GM23338 (cell line): ENCODE results near the gene TBC1D16. TPM values are rescaled to one million over a fixed set of nuclear protein-coding genes. Genes with fewer than 3 reads are reported as not detected.

Experiments used
- ATAC-seq: fragments of 200-7000 bp; cut with Tn5 transposase; 3 replicates; pipeline ENCODE4 v1.9.1; 2020
- DNase-seq: peaks from one replicate; pipeline ENCODE4 v3.0.0-alpha.2; 2015; ENCODE audit warnings: low spot score
- H2AFZ ChIP-seq: fragments of 200-600 bp; sonication (generic); 2 replicates; pipeline ENCODE4 v1.8.0; 2016; ENCODE audit warnings: antibody characterized with exemption, mild to moderate bottlenecking, moderate library complexity
- H3F3A ChIP-seq: fragments of 200-600 bp; sonication (generic); replicated peaks from 2 replicates; pipeline ENCODE4 v1.8.0; 2017; ENCODE audit warnings: antibody characterized with exemption, mixed run types, low read depth
- H3K27ac ChIP-seq: fragments of 200-600 bp; sonication (generic); 2 replicates; pipeline ENCODE4 v1.6.1; 2016; ENCODE audit warnings: low read depth
- H3K27me3 ChIP-seq: fragments of 200-600 bp; sonication (generic); 2 replicates; pipeline ENCODE4 v1.8.0; 2016; ENCODE audit warnings: mild to moderate bottlenecking, mixed run types, moderate library complexity; ENCODE audit not compliant: insufficient read depth
- H3K36me3 ChIP-seq: fragments of 200-600 bp; sonication (generic); 2 replicates; pipeline ENCODE4 v1.8.0; 2016; ENCODE audit warnings: mild to moderate bottlenecking; ENCODE audit not compliant: insufficient read depth
- H3K4me1 ChIP-seq: fragments of 200-600 bp; sonication (generic); 2 replicates; pipeline ENCODE4 v1.8.0; 2016; ENCODE audit warnings: mild to moderate bottlenecking, moderate library complexity; ENCODE audit not compliant: insufficient read depth
- H3K4me2 ChIP-seq: fragments of 200-600 bp; sonication (generic); 2 replicates; pipeline ENCODE4 v1.7.1; 2017; ENCODE audit warnings: mixed run types
- H3K4me3 ChIP-seq: fragments of 200-600 bp; sonication (generic); 2 replicates; pipeline ENCODE4 v1.6.1; 2016; ENCODE audit warnings: mixed run types
- H3K79me2 ChIP-seq: fragments of 200-600 bp; sonication (generic); replicated peaks from 2 replicates; pipeline ENCODE4 v1.8.0; 2017; ENCODE audit warnings: mild to moderate bottlenecking; ENCODE audit not compliant: insufficient read depth
- H3K9me2 ChIP-seq: fragments of 200-600 bp; sonication (generic); 2 replicates; pipeline ENCODE4 v1.8.0; 2017; ENCODE audit not compliant: insufficient read depth
- H4K20me1 ChIP-seq: fragments of 200-600 bp; sonication (generic); replicated peaks from 2 replicates; pipeline ENCODE4 v1.8.0; 2017; ENCODE audit warnings: mild to moderate bottlenecking; ENCODE audit not compliant: insufficient read depth
- H3K27ac Mint-ChIP-seq: 2 replicates; pipeline ENCODE4 v1.8.0; 2020; ENCODE audit warnings: inconsistent platforms, mild to moderate bottlenecking, moderate library complexity, mixed read lengths
- H3K27me3 Mint-ChIP-seq: 3 replicates; pipeline ENCODE4 v1.8.0; 2022; ENCODE audit warnings: low read depth, mild to moderate bottlenecking, moderate library complexity, mixed read lengths, inconsistent platforms; ENCODE audit not compliant: insufficient read depth, poor library complexity
- H3K36me3 Mint-ChIP-seq: 3 replicates; pipeline ENCODE4 v1.8.0; 2021; ENCODE audit warnings: low read depth, mild to moderate bottlenecking, inconsistent platforms, moderate library complexity, mixed read lengths
- H3K4me1 Mint-ChIP-seq: 3 replicates; pipeline ENCODE4 v1.8.0; 2020; ENCODE audit warnings: mild to moderate bottlenecking, inconsistent platforms, mixed read lengths
- H3K4me3 Mint-ChIP-seq: 3 replicates; pipeline ENCODE4 v1.8.0; 2021; ENCODE audit warnings: moderate library complexity, mild to moderate bottlenecking, inconsistent platforms, mixed read lengths
- H3K9me3 Mint-ChIP-seq: 3 replicates; pipeline ENCODE4 v1.8.0; 2020; ENCODE audit warnings: moderate library complexity, mild to moderate bottlenecking, inconsistent platforms, mixed read lengths
- CREB1 ChIP-seq: fragments of 250-450 bp; sonication (Bioruptor Pico); IDR thresholded peaks from 2 replicates; pipeline ENCODE4 v1.5.0; 2020; ENCODE audit warnings: low read depth, mild to moderate bottlenecking, moderate library complexity
- EZH2 ChIP-seq: fragments of 200-600 bp; sonication (generic); IDR thresholded peaks from one replicate; pipeline ENCODE4 v1.8.0; 2017; ENCODE audit warnings: antibody characterized with exemption, mild to moderate bottlenecking, low read depth; ENCODE audit not compliant: unreplicated experiment
- EZH2phosphoT487 ChIP-seq: fragments of 200-600 bp; sonication (generic); IDR thresholded peaks from one replicate; pipeline ENCODE4 v1.8.1; 2018; ENCODE audit warnings: antibody characterized with exemption; ENCODE audit not compliant: unreplicated experiment
- JUNB ChIP-seq: IDR thresholded peaks from one replicate; pipeline ENCODE4 v1.6.1; 2016; ENCODE audit warnings: antibody characterized with exemption; ENCODE audit not compliant: unreplicated experiment
- NANOG ChIP-seq: IDR thresholded peaks from 2 replicates; pipeline ENCODE4 v1.6.1; 2016; ENCODE audit warnings: antibody characterized with exemption, borderline replicate concordance
- ZNF114 ChIP-seq: fragments of 250-450 bp; sonication (Bioruptor Pico); IDR thresholded peaks from 2 replicates; pipeline ENCODE4 v1.5.0; 2020; ENCODE audit warnings: mild to moderate bottlenecking, moderate library complexity
- ZNF462 ChIP-seq: fragments of 250-450 bp; sonication (Bioruptor Pico); IDR thresholded peaks from 2 replicates; pipeline ENCODE4 v1.5.0; 2020; ENCODE audit warnings: mild to moderate bottlenecking, moderate library complexity
- polyA plus RNA-seq: library from polyadenylated mRNA; unstranded; fragments of >200 nt; fragmentation: Nextera tagmentation; extraction: Ambion mirVana; gene quantifications from 2 replicates; pipeline ENCODE4 v1.2.1, GENCODE V29; 2016
- total RNA-seq: library from RNA; depleted of rRNA; stranded (reverse); fragments of >200 nt; shearing (Covaris generic); gene quantifications from 2 replicates; pipeline ENCODE4 v1.2.3, GENCODE V29; 2014

Gene TBC1D16
- total and polyA plus RNA-seq, 2 experiments from 2014 or later: 16.7 to 104 TPM

DNA sequence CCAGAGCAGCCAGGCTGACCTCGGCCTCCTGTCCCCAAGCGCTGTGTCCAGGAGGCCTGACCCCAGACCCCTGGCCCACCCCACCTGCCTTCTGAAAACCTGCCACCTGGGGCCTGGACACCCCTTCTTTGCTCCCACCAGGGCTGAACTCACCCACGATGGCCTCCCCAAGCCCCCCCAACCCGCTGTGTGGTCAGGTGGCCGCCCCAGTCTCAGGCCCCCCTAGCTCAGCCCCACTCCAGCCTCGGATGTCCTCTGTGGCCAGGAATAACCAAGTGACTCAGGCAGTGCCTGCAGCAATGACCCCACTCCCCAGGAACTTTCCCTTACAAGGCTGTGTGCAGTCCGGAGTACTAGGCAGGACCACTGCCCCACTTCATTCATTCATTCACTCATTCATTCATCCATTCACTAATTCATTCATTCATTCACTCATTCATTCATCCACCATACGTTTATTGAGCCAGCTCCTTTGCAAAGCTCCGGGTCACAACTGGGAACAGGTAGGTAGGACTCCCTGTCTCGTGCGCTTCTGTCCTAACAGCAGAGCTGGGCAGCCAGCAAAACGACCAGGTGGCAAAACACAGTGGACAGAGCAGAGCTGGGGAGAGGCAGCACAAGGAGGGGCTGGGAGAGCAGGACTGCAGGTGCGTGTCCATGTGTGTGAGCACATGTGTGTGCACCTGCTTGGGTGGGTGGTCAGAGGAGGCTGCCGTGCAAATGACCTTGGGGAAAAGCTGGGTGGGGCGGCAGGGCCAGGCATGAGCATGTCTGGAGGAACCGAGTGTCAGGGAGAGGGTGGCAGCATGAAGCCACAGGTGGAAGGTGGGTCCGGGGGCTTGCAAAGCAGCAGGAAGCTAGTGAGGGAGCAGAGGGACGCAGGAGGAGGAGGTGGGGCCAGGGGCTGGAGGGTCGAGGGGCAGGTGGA is 120.6 kb downstream of the TBC1D16 start (continued):
- TF ChIP-seq ZNF462 (CRISPR knock-in tag) (no peak), CREB1 (no peak), JUNB (no peak), NANOG (no peak), ZNF114 (CRISPR knock-in tag) (no peak), EZH2 (no peak)

GRCh38 chr17:79913896-79914812 is 121.5 kb downstream of the TBC1D16 start:
- no peak overlapping the region for H3K27ac ChIP-seq
- no peak overlapping the region for H3K4me3 ChIP-seq
- no peaks in the 10 kb centered on the region for H3K9me2 ChIP-seq
- peaks cover 13% of the 10 kb centered on the region for H3K27me3 Mint-ChIP-seq
- H3K4me1 Mint-ChIP-seq: peaks cover 13% of the 10 kb centered on the region
- no peaks in the 10 kb centered on the region for H3K9me3 Mint-ChIP-seq
- no peak overlapping the region for H3K4me2 ChIP-seq
- no peaks in the 10 kb centered on the region for H3K36me3 ChIP-seq
- H3K27ac Mint-ChIP-seq: no peak overlapping the region
- H3K79me2 ChIP-seq: no peaks in the 10 kb centered on the region
- no peak overlapping the region for H2AFZ ChIP-seq
- no peaks in the 10 kb centered on the region for H4K20me1 ChIP-seq
- ATAC-seq (no peak), DNase-seq (peak; percentile 0)
- no peaks in the 10 kb centered on the region for H3F3A ChIP-seq
- no peaks in the 10 kb centered on the region for H3K36me3 Mint-ChIP-seq
- no peak overlapping the region for H3K4me3 Mint-ChIP-seq
- H3K4me1 ChIP-seq: no peaks in the 10 kb centered on the region; the same call in 1 of the 2 replicates
- no peaks in the 10 kb centered on the region for H3K27me3 ChIP-seq
- no peak for TF ChIP-seq EZH2phosphoT487
- TF ChIP-seq ZNF114 (CRISPR knock-in tag): no peak
- TF ChIP-seq ZNF462 (CRISPR knock-in tag): no peak
